Keratinocyte (primary cell): ENCODE data around the gene CPNE4. TPM values are rescaled to one million over a fixed set of nuclear protein-coding genes. Genes with fewer than 3 reads are reported as not detected.

Experiments
- DNase-seq: peaks from one replicate; pipeline ENCODE4 v3.0.0-alpha.2; 2011; ENCODE audit warnings: low read depth, missing footprints, low spot score
- FAIRE-seq: peaks from 2 replicates; lab custom pipeline; 2011; peaks lifted over from hg19 to GRCh38; lab: Jason Lieb, UNC
- H2AFZ ChIP-seq: 2 replicates; pipeline ENCODE4 v1.6.0; 2012; ENCODE audit warnings: low read length, control low read depth, inconsistent platforms; ENCODE audit not compliant: control insufficient read depth
- H3K27ac ChIP-seq: 2 replicates; pipeline ENCODE4 v1.5.1; 2011; ENCODE audit warnings: low read length; ENCODE audit not compliant: control insufficient read depth, insufficient read depth
- H3K27me3 ChIP-seq: 3 replicates; pipeline ENCODE4 v1.6.0; 2011; ENCODE audit warnings: low read length; ENCODE audit not compliant: control insufficient read depth, insufficient read depth; ENCODE audit errors: extremely low read depth
- H3K36me3 ChIP-seq, 2 experiments: 2 replicates in 1 of 2; 3 replicates in 1 of 2; pipeline ENCODE4 v1.5.1; 2011; ENCODE audit warnings: low read length in 2 of 2, mild to moderate bottlenecking in 1 of 2; ENCODE audit not compliant: control insufficient read depth in 2 of 2, insufficient read depth in 2 of 2; ENCODE audit errors: extremely low read depth in 1 of 2
- H3K4me1 ChIP-seq: 3 replicates; pipeline ENCODE4 v1.5.1; 2011; ENCODE audit warnings: low read length; ENCODE audit not compliant: control insufficient read depth, insufficient read depth; ENCODE audit errors: extremely low read depth
- H3K4me2 ChIP-seq: 3 replicates; pipeline ENCODE4 v1.6.0; 2011; ENCODE audit warnings: low read depth, low read length; ENCODE audit not compliant: control insufficient read depth, insufficient read depth; ENCODE audit errors: extremely low read depth
- H3K4me3 ChIP-seq, 3 experiments: fragments of 200-600 bp in 1 of 3; sonication (generic) in 1 of 3; 2 replicates in 2 of 3; 3 replicates in 1 of 3; pipeline ENCODE4 v1.5.1; 2011 to 2016; ENCODE audit warnings: low read length in 3 of 3, mild to moderate bottlenecking in 3 of 3, control low read depth in 2 of 3, inconsistent platforms in 1 of 3, low read depth in 1 of 3, mixed read lengths in 1 of 3, mixed run types in 1 of 3, moderate library complexity in 1 of 3; ENCODE audit not compliant: control insufficient read depth in 2 of 3, insufficient read depth in 2 of 3; ENCODE audit errors: extremely low read depth in 1 of 3
- H3K79me2 ChIP-seq: 2 replicates; pipeline ENCODE4 v1.6.0; 2012; ENCODE audit warnings: low read length; ENCODE audit not compliant: control insufficient read depth, insufficient read depth
- H3K9ac ChIP-seq: 3 replicates; pipeline ENCODE4 v1.6.0; 2011; ENCODE audit warnings: low read length; ENCODE audit not compliant: control insufficient read depth, insufficient read depth; ENCODE audit errors: extremely low read depth
- H3K9me1 ChIP-seq: 3 replicates; pipeline ENCODE4 v1.6.0; 2011; ENCODE audit warnings: low read length; ENCODE audit not compliant: control insufficient read depth, insufficient read depth; ENCODE audit errors: extremely low read depth
- H3K9me3 ChIP-seq: 2 replicates; pipeline ENCODE4 v1.5.1; 2012; ENCODE audit warnings: low read depth, low read length; ENCODE audit not compliant: control insufficient read depth
- H4K20me1 ChIP-seq: 3 replicates; pipeline ENCODE4 v1.6.0; 2011; ENCODE audit warnings: low read length; ENCODE audit not compliant: control insufficient read depth, insufficient read depth; ENCODE audit errors: extremely low read depth
- CTCF ChIP-seq, 3 experiments: IDR thresholded peaks in 1 of 3; conservative IDR thresholded peaks in 1 of 3; optimal IDR thresholded peaks in 1 of 3; 2 replicates in 2 of 3; 3 replicates in 1 of 3; pipeline versions ENCODE3 to v1.5.1; 2011; ENCODE audit warnings: low read length in 3 of 3, mild to moderate bottlenecking in 3 of 3, moderate library complexity in 2 of 3, control low read depth in 1 of 3, inconsistent platforms in 1 of 3; ENCODE audit not compliant: insufficient read depth in 2 of 3; ENCODE audit errors: extremely low read depth in 1 of 3
- EZH2 ChIP-seq: IDR thresholded peaks from one replicate; pipeline ENCODE4 v1.6.1; 2012; ENCODE audit warnings: inconsistent platforms, mild to moderate bottlenecking, low read length, moderate library complexity
- dilution Hi-C: fragments of 300-500 bp; cut with MboI; formaldehyde crosslinking; loops from one replicate; pipeline ENCODE4 v1.7.0; 2020; ENCODE audit warnings: low sequenced_read_pairs; ENCODE audit not compliant: extremely low pct_ligation_motif_present
- polyA plus RNA-seq, 5 experiments: library from polyadenylated mRNA; depleted of rRNA in 3 of 5; stranded (reverse) in 3 of 5; stranded (forward) in 1 of 5; unstranded in 1 of 5; fragments of >200 nt; gene quantifications; 1 replicate in 1 of 5; 2 replicates in 3 of 5; 3 replicates in 1 of 5; pipeline versions ENCODE4 v1.2.1 to v1.2.3, GENCODE V29; 2011 to 2012; ENCODE audit warnings: missing spikeins in 2 of 5, low read depth in 1 of 5, low replicate concordance in 1 of 5

The CPNE4 gene
- polyA plus RNA-seq, 1 donor (not counting 4 experiments of a cell fraction or from before 2014, with no cell fraction given) = 0.08 TPM

- dilution Hi-C loops = no loop called here
- H3K9me3 ChIP-seq = no peaks in the 10 kb centered on the region
- H2AFZ ChIP-seq = peak overlapping the region; percentile 49
- TF ChIP-seq CTCF (optimal IDR thresholded peaks at IDR 0.05 in 1 of 3, IDR thresholded peaks at IDR 0.05 in 1 of 3, conservative IDR thresholded peaks at IDR 0.05 in 1 of 3; ENCODE audit: extremely low read depth in 1 of 3, insufficient read depth in 2 of 3, low read length in 3 of 3) (peak in 2 of 3 experiments; percentile 46 to 73), EZH2 (no peak)
- H3K4me1 ChIP-seq = no peaks in the 10 kb centered on the region
- no peaks in the 10 kb centered on the region for H3K79me2 ChIP-seq
- peak overlapping the region; percentile 51 for H3K4me2 ChIP-seq
- peak overlapping the region in 1 of 3 experiments; percentile 21 for H3K4me3 ChIP-seq
- no peak overlapping the region for H3K9ac ChIP-seq
- FAIRE-seq (no peak), DNase-seq (no peak)
- H3K9me1 ChIP-seq = no peaks in the 10 kb centered on the region
- H4K20me1 ChIP-seq = no peaks in the 10 kb centered on the region
- H3K27me3 ChIP-seq = peaks cover 10% of the 10 kb centered on the region
- H3K36me3 ChIP-seq = no peaks in the 10 kb centered on the region
- H3K27ac ChIP-seq = no peak overlapping the region
These were observed 507.9 kb downstream of the CPNE4 start for GRCh38 chr3:131526801-131527347.

- DNase-seq (no peak), FAIRE-seq (no peak)
- TF ChIP-seq CTCF (optimal IDR thresholded peaks at IDR 0.05 in 1 of 3, IDR thresholded peaks at IDR 0.05 in 1 of 3, conservative IDR thresholded peaks at IDR 0.05 in 1 of 3; ENCODE audit: extremely low read depth in 1 of 3, insufficient read depth in 2 of 3, low read length in 3 of 3) (no peak), EZH2 (no peak)
- dilution Hi-C loops = no loop called here
- Histone ChIP-seq H3K9me1 (no peaks in the 10 kb centered on the region), H2AFZ (no peak overlapping the region), H3K4me3 (no peak overlapping the region), H3K4me2 (no peak overlapping the region), H3K27me3 (peaks cover 3% of the 10 kb centered on the region), H4K20me1 (no peaks in the 10 kb centered on the region), H3K79me2 (no peaks in the 10 kb centered on the region), H3K4me1 (no peaks in the 10 kb centered on the region), H3K27ac (no peak overlapping the region), H3K9me3 (no peaks in the 10 kb centered on the region), H3K36me3 (no peaks in the 10 kb centered on the region), H3K9ac (no peak overlapping the region)
These were observed 516.1 kb downstream of the CPNE4 start for GRCh38 chr3:131518680-131519079.
